Astrocyte (in vitro differentiated cells and primary cell): ENCODE results near the gene IL19. TPM values are rescaled to one million over a fixed set of nuclear protein-coding genes. Genes with fewer than 3 reads are reported as not detected.

Experiments
- DNase-seq: peaks from one replicate; pipeline ENCODE4 v3.0.0-alpha.2; 2010; ENCODE audit warnings: low read depth
- FAIRE-seq: peaks from 2 replicates; lab custom pipeline; 2011; peaks lifted over from hg19 to GRCh38; lab: Jason Lieb, UNC
- H2AFZ ChIP-seq: 2 replicates; pipeline ENCODE4 v1.6.0; 2012; ENCODE audit warnings: low read depth, low read length, inconsistent platforms
- H3K27ac ChIP-seq: 2 replicates; pipeline ENCODE4 v1.5.1; 2011; ENCODE audit warnings: low read depth, low read length, inconsistent platforms
- H3K27me3 ChIP-seq: 2 replicates; pipeline ENCODE4 v1.6.0; 2011; ENCODE audit warnings: low read length, inconsistent platforms; ENCODE audit not compliant: insufficient read depth
- H3K36me3 ChIP-seq: 2 replicates; pipeline ENCODE4 v1.5.1; 2011; ENCODE audit warnings: low read length, inconsistent platforms; ENCODE audit not compliant: insufficient read depth
- H3K4me1 ChIP-seq: 2 replicates; pipeline ENCODE4 v1.5.1; 2011; ENCODE audit warnings: low read length, inconsistent platforms; ENCODE audit not compliant: insufficient read depth
- H3K4me2 ChIP-seq: 2 replicates; pipeline ENCODE4 v1.6.0; 2012; ENCODE audit warnings: low read length, inconsistent platforms
- H3K4me3 ChIP-seq: 2 replicates; pipeline ENCODE4 v1.5.1; 2011; ENCODE audit warnings: low read depth, mild to moderate bottlenecking, low read length, inconsistent platforms; ENCODE audit not compliant: insufficient read depth
- H3K79me2 ChIP-seq: 2 replicates; pipeline ENCODE4 v1.6.0; 2012; ENCODE audit warnings: mild to moderate bottlenecking, low read length, inconsistent platforms; ENCODE audit not compliant: insufficient read depth
- H3K9ac ChIP-seq: 2 replicates; pipeline ENCODE4 v1.6.0; 2012; ENCODE audit warnings: mild to moderate bottlenecking, low read length, inconsistent platforms
- H3K9me3 ChIP-seq: 2 replicates; pipeline ENCODE4 v1.5.1; 2012; ENCODE audit warnings: low read depth, mild to moderate bottlenecking, low read length, inconsistent platforms; ENCODE audit not compliant: insufficient read depth
- H4K20me1 ChIP-seq: 2 replicates; pipeline ENCODE4 v1.6.0; 2012; ENCODE audit warnings: low read length, inconsistent platforms; ENCODE audit not compliant: insufficient read depth
- H3K27ac Mint-ChIP-seq: one replicate; pipeline ENCODE4 v1.8.0; 2021; ENCODE audit warnings: mild to moderate bottlenecking, mixed read lengths; ENCODE audit not compliant: unreplicated experiment
- H3K27me3 Mint-ChIP-seq: one replicate; pipeline ENCODE4 v1.8.0; 2021; ENCODE audit warnings: low read depth, mixed read lengths; ENCODE audit not compliant: unreplicated experiment
- H3K36me3 Mint-ChIP-seq: one replicate; pipeline ENCODE4 v1.8.0; 2021; ENCODE audit warnings: low read depth, mixed read lengths; ENCODE audit not compliant: unreplicated experiment
- H3K4me1 Mint-ChIP-seq: one replicate; pipeline ENCODE4 v1.8.0; 2021; ENCODE audit warnings: low read depth, mixed read lengths; ENCODE audit not compliant: unreplicated experiment
- H3K4me3 Mint-ChIP-seq: one replicate; pipeline ENCODE4 v1.8.0; 2021; ENCODE audit warnings: mild to moderate bottlenecking, moderate library complexity, mixed read lengths; ENCODE audit not compliant: unreplicated experiment
- H3K9me3 Mint-ChIP-seq: one replicate; pipeline ENCODE4 v1.8.0; 2021; ENCODE audit warnings: mild to moderate bottlenecking, mixed read lengths; ENCODE audit not compliant: unreplicated experiment
- EZH2 ChIP-seq: IDR thresholded peaks from 2 replicates; pipeline ENCODE4 v1.6.1; 2012; ENCODE audit warnings: mild to moderate bottlenecking, low read length, inconsistent platforms; ENCODE audit not compliant: insufficient read depth
- total RNA-seq: library from RNA; stranded (reverse); gene quantifications from 2 replicates; pipeline ENCODE4 v1.2.1, GENCODE V29; 2021
- TF ChIP-seq, protein P1 (sequence below): IDR thresholded peaks from 2 replicates; pipeline ENCODE4 v1.5.1; 2011; ENCODE audit warnings: low read depth, mild to moderate bottlenecking, inconsistent platforms, low read length, moderate library complexity; ENCODE audit not compliant: insufficient read depth

The IL19 gene
- total RNA-seq, 1 donor from 2014 or later: 0.23 TPM

DNA sequence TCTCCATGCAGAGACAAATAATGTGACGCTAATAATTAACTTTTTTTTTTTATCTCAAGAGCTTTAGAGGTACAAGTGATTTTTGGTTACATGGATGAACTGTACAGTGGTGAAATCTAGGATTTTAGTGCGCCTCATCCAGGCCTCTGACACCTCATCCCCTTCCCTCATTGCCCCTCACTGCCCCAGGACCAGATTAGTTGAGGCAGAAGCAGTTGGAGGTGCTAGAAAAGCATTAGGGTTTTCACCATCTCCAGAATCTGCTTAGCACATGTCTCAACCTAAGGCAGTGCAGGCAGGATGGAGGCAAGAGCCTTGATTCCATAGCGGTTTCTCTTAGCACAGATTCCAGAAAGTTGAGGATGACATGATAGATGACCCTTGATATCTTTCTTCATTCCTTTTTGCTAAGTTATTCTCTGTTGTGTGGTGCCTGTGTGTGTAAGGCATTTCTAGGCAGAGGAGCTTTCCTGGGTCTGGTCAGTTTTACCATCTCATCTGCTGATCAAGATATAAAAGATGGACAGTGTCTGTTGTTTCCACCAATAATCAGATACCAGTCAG lies 18.0 kb downstream of the IL19 start:
- FAIRE-seq: no peak
- peaks cover 2% of the 10 kb centered on the region for H3K9me3 Mint-ChIP-seq

DNA sequence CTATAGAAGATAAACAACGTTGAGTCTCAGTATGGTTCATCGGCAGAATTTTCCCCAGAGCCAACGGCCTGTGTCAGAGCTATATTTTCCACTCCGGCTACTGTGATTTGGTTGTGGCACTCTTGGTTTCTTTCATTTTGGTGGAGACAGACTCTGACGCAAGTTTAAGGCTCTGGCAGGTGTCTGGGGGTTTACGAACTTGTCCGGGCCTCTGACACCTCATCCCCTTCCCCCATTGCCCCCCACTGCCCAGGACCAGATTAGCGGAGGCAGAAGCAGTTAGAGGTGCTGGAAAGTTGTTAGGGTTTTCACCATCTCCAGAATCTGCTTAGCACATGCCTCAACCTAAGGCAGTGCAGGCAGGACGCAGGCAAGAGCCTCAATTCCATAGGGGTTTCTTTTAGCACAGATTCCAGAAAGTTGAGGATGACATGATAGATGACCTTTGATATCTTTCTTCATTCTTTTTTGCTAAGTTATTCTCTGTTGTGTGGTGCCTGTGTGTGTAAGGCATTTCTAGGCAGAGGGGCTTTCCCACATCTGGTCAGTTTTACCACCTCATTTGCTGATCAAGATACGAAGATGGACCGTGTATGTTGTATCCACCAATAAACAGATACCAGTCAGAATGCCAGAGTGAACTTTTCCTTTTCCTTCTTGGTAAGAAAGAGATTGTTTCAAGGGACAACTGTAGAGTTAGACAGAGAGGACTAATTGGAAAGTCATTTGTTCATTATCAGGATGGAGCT lies 20.1 kb downstream of the IL19 start:
- DNase-seq: no peak
- H3K27ac ChIP-seq: no peak overlapping the region
- no peak for FAIRE-seq
- peaks cover 13% of the 10 kb centered on the region for H3K4me1 Mint-ChIP-seq
- no peak overlapping the region for H3K9ac ChIP-seq
- H2AFZ ChIP-seq: no peak overlapping the region
- no peak for TF ChIP-seq EZH2
- TF ChIP-seq, protein P1, sequence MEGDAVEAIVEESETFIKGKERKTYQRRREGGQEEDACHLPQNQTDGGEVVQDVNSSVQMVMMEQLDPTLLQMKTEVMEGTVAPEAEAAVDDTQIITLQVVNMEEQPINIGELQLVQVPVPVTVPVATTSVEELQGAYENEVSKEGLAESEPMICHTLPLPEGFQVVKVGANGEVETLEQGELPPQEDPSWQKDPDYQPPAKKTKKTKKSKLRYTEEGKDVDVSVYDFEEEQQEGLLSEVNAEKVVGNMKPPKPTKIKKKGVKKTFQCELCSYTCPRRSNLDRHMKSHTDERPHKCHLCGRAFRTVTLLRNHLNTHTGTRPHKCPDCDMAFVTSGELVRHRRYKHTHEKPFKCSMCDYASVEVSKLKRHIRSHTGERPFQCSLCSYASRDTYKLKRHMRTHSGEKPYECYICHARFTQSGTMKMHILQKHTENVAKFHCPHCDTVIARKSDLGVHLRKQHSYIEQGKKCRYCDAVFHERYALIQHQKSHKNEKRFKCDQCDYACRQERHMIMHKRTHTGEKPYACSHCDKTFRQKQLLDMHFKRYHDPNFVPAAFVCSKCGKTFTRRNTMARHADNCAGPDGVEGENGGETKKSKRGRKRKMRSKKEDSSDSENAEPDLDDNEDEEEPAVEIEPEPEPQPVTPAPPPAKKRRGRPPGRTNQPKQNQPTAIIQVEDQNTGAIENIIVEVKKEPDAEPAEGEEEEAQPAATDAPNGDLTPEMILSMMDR: no peak
- peaks cover 6% of the 10 kb centered on the region for H3K4me1 ChIP-seq
- no peak overlapping the region for H3K4me2 ChIP-seq
- H4K20me1 ChIP-seq: no peaks in the 10 kb centered on the region
- peaks cover 22% of the 10 kb centered on the region for H3K27me3 Mint-ChIP-seq
- H3K9me3 Mint-ChIP-seq: peaks cover 2% of the 10 kb centered on the region
- H3K36me3 Mint-ChIP-seq: no peaks in the 10 kb centered on the region
- H3K27me3 ChIP-seq: peaks cover 4% of the 10 kb centered on the region
- no peaks in the 10 kb centered on the region for H3K36me3 ChIP-seq
- H3K4me3 Mint-ChIP-seq: no peak overlapping the region
- H3K27ac Mint-ChIP-seq: peak overlapping the region; percentile 13
- no peaks in the 10 kb centered on the region for H3K79me2 ChIP-seq
- no peaks in the 10 kb centered on the region for H3K9me3 ChIP-seq
- H3K4me3 ChIP-seq: no peak overlapping the region

More for the DNA sequence above, 18.0 kb downstream of the IL19 start:
- no peak overlapping the region for H3K4me3 Mint-ChIP-seq
- TF ChIP-seq EZH2: no peak
- TF ChIP-seq, protein P1: no peak
- Histone ChIP-seq H3K9me3 (no peaks in the 10 kb centered on the region), H3K79me2 (no peaks in the 10 kb centered on the region), H3K4me3 (no peak overlapping the region), H3K9ac (no peak overlapping the region), H3K4me1 (peaks cover 6% of the 10 kb centered on the region), H3K27me3 (peaks cover 6% of the 10 kb centered on the region), H3K27ac (no peak overlapping the region), H2AFZ (no peak overlapping the region), H3K4me2 (no peak overlapping the region), H3K36me3 (no peaks in the 10 kb centered on the region), H4K20me1 (no peaks in the 10 kb centered on the region)
- H3K36me3 Mint-ChIP-seq: no peaks in the 10 kb centered on the region
- peaks cover 13% of the 10 kb centered on the region for H3K4me1 Mint-ChIP-seq
- no peak for DNase-seq
- peaks cover 37% of the 10 kb centered on the region for H3K27me3 Mint-ChIP-seq
- no peak overlapping the region for H3K27ac Mint-ChIP-seq
